GM23338 (cell line): Measurements from ENCODE around the gene SPECC1L. TPM values are rescaled to one million over a fixed set of nuclear protein-coding genes. Genes with fewer than 3 reads are reported as not detected.

Experiments
- ATAC-seq: fragments of 200-7000 bp; cut with Tn5 transposase; 3 replicates; pipeline ENCODE4 v1.9.1; 2020
- DNase-seq: peaks from one replicate; pipeline ENCODE4 v3.0.0-alpha.2; 2015; ENCODE audit warnings: low spot score
- H2AFZ ChIP-seq: fragments of 200-600 bp; sonication (generic); 2 replicates; pipeline ENCODE4 v1.8.0; 2016; ENCODE audit warnings: antibody characterized with exemption, mild to moderate bottlenecking, moderate library complexity
- H3F3A ChIP-seq: fragments of 200-600 bp; sonication (generic); replicated peaks from 2 replicates; pipeline ENCODE4 v1.8.0; 2017; ENCODE audit warnings: antibody characterized with exemption, mixed run types, low read depth
- H3K27ac ChIP-seq: fragments of 200-600 bp; sonication (generic); 2 replicates; pipeline ENCODE4 v1.6.1; 2016; ENCODE audit warnings: low read depth
- H3K27me3 ChIP-seq: fragments of 200-600 bp; sonication (generic); 2 replicates; pipeline ENCODE4 v1.8.0; 2016; ENCODE audit warnings: mild to moderate bottlenecking, mixed run types, moderate library complexity; ENCODE audit not compliant: insufficient read depth
- H3K36me3 ChIP-seq: fragments of 200-600 bp; sonication (generic); 2 replicates; pipeline ENCODE4 v1.8.0; 2016; ENCODE audit warnings: mild to moderate bottlenecking; ENCODE audit not compliant: insufficient read depth
- H3K4me1 ChIP-seq: fragments of 200-600 bp; sonication (generic); 2 replicates; pipeline ENCODE4 v1.8.0; 2016; ENCODE audit warnings: mild to moderate bottlenecking, moderate library complexity; ENCODE audit not compliant: insufficient read depth
- H3K4me2 ChIP-seq: fragments of 200-600 bp; sonication (generic); 2 replicates; pipeline ENCODE4 v1.7.1; 2017; ENCODE audit warnings: mixed run types
- H3K4me3 ChIP-seq: fragments of 200-600 bp; sonication (generic); 2 replicates; pipeline ENCODE4 v1.6.1; 2016; ENCODE audit warnings: mixed run types
- H3K79me2 ChIP-seq: fragments of 200-600 bp; sonication (generic); replicated peaks from 2 replicates; pipeline ENCODE4 v1.8.0; 2017; ENCODE audit warnings: mild to moderate bottlenecking; ENCODE audit not compliant: insufficient read depth
- H3K9me2 ChIP-seq: fragments of 200-600 bp; sonication (generic); 2 replicates; pipeline ENCODE4 v1.8.0; 2017; ENCODE audit not compliant: insufficient read depth
- H4K20me1 ChIP-seq: fragments of 200-600 bp; sonication (generic); replicated peaks from 2 replicates; pipeline ENCODE4 v1.8.0; 2017; ENCODE audit warnings: mild to moderate bottlenecking; ENCODE audit not compliant: insufficient read depth
- H3K27ac Mint-ChIP-seq: 2 replicates; pipeline ENCODE4 v1.8.0; 2020; ENCODE audit warnings: inconsistent platforms, mild to moderate bottlenecking, moderate library complexity, mixed read lengths
- H3K27me3 Mint-ChIP-seq: 3 replicates; pipeline ENCODE4 v1.8.0; 2022; ENCODE audit warnings: low read depth, mild to moderate bottlenecking, moderate library complexity, mixed read lengths, inconsistent platforms; ENCODE audit not compliant: insufficient read depth, poor library complexity
- H3K36me3 Mint-ChIP-seq: 3 replicates; pipeline ENCODE4 v1.8.0; 2021; ENCODE audit warnings: low read depth, mild to moderate bottlenecking, inconsistent platforms, moderate library complexity, mixed read lengths
- H3K4me1 Mint-ChIP-seq: 3 replicates; pipeline ENCODE4 v1.8.0; 2020; ENCODE audit warnings: mild to moderate bottlenecking, inconsistent platforms, mixed read lengths
- H3K4me3 Mint-ChIP-seq: 3 replicates; pipeline ENCODE4 v1.8.0; 2021; ENCODE audit warnings: moderate library complexity, mild to moderate bottlenecking, inconsistent platforms, mixed read lengths
- H3K9me3 Mint-ChIP-seq: 3 replicates; pipeline ENCODE4 v1.8.0; 2020; ENCODE audit warnings: moderate library complexity, mild to moderate bottlenecking, inconsistent platforms, mixed read lengths
- EZH2 ChIP-seq: fragments of 200-600 bp; sonication (generic); IDR thresholded peaks from one replicate; pipeline ENCODE4 v1.8.0; 2017; ENCODE audit warnings: antibody characterized with exemption, mild to moderate bottlenecking, low read depth; ENCODE audit not compliant: unreplicated experiment
- EZH2phosphoT487 ChIP-seq: fragments of 200-600 bp; sonication (generic); IDR thresholded peaks from one replicate; pipeline ENCODE4 v1.8.1; 2018; ENCODE audit warnings: antibody characterized with exemption; ENCODE audit not compliant: unreplicated experiment
- NANOG ChIP-seq: IDR thresholded peaks from 2 replicates; pipeline ENCODE4 v1.6.1; 2016; ENCODE audit warnings: antibody characterized with exemption, borderline replicate concordance
- POLR2AphosphoS5 ChIP-seq: IDR thresholded peaks from 2 replicates; pipeline ENCODE4 v1.6.1; 2016; ENCODE audit warnings: antibody characterized with exemption, low read depth
- STAT1 ChIP-seq: IDR thresholded peaks from one replicate; pipeline ENCODE4 v1.6.1; 2016; ENCODE audit warnings: antibody characterized with exemption; ENCODE audit not compliant: unreplicated experiment
- ZNF114 ChIP-seq: fragments of 250-450 bp; sonication (Bioruptor Pico); IDR thresholded peaks from 2 replicates; pipeline ENCODE4 v1.5.0; 2020; ENCODE audit warnings: mild to moderate bottlenecking, moderate library complexity
- ZNF331 ChIP-seq: fragments of 250-450 bp; sonication (Bioruptor Pico); IDR thresholded peaks from 2 replicates; pipeline ENCODE4 v1.5.0; 2020; ENCODE audit warnings: low read depth, mild to moderate bottlenecking, moderate library complexity
- polyA plus RNA-seq: library from polyadenylated mRNA; unstranded; fragments of >200 nt; fragmentation: Nextera tagmentation; extraction: Ambion mirVana; gene quantifications from 2 replicates; pipeline ENCODE4 v1.2.1, GENCODE V29; 2016
- total RNA-seq: library from RNA; depleted of rRNA; stranded (reverse); fragments of >200 nt; shearing (Covaris generic); gene quantifications from 2 replicates; pipeline ENCODE4 v1.2.3, GENCODE V29; 2014
- TF ChIP-seq, protein P1 (sequence below): IDR thresholded peaks from one replicate; pipeline ENCODE4 v1.6.1; 2018; ENCODE audit warnings: antibody characterized with exemption; ENCODE audit not compliant: unreplicated experiment
- TF ChIP-seq, protein P2 (sequence below): IDR thresholded peaks from 2 replicates; pipeline ENCODE4 v1.6.1; 2016; ENCODE audit warnings: antibody characterized with exemption

Gene SPECC1L
- total and polyA plus RNA-seq, 2 experiments from 2014 or later: 24.3 to 44.7 TPM

GRCh38 chr22:24441406-24442351, 171.0 kb downstream of the SPECC1L start (continued):
- TF ChIP-seq, protein P1, sequence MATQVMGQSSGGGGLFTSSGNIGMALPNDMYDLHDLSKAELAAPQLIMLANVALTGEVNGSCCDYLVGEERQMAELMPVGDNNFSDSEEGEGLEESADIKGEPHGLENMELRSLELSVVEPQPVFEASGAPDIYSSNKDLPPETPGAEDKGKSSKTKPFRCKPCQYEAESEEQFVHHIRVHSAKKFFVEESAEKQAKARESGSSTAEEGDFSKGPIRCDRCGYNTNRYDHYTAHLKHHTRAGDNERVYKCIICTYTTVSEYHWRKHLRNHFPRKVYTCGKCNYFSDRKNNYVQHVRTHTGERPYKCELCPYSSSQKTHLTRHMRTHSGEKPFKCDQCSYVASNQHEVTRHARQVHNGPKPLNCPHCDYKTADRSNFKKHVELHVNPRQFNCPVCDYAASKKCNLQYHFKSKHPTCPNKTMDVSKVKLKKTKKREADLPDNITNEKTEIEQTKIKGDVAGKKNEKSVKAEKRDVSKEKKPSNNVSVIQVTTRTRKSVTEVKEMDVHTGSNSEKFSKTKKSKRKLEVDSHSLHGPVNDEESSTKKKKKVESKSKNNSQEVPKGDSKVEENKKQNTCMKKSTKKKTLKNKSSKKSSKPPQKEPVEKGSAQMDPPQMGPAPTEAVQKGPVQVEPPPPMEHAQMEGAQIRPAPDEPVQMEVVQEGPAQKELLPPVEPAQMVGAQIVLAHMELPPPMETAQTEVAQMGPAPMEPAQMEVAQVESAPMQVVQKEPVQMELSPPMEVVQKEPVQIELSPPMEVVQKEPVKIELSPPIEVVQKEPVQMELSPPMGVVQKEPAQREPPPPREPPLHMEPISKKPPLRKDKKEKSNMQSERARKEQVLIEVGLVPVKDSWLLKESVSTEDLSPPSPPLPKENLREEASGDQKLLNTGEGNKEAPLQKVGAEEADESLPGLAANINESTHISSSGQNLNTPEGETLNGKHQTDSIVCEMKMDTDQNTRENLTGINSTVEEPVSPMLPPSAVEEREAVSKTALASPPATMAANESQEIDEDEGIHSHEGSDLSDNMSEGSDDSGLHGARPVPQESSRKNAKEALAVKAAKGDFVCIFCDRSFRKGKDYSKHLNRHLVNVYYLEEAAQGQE: no peak
- TF ChIP-seq POLR2AphosphoS5 (no peak), ZNF331 (CRISPR knock-in tag) (no peak), EZH2phosphoT487 (no peak), EZH2 (no peak)
- TF ChIP-seq, protein P2, sequence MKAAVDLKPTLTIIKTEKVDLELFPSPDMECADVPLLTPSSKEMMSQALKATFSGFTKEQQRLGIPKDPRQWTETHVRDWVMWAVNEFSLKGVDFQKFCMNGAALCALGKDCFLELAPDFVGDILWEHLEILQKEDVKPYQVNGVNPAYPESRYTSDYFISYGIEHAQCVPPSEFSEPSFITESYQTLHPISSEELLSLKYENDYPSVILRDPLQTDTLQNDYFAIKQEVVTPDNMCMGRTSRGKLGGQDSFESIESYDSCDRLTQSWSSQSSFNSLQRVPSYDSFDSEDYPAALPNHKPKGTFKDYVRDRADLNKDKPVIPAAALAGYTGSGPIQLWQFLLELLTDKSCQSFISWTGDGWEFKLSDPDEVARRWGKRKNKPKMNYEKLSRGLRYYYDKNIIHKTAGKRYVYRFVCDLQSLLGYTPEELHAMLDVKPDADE: no peak

GRCh38 chr22:24442352-24442744, 171.7 kb downstream of the SPECC1L start:
- Histone ChIP-seq H3K27ac (no peak overlapping the region), H4K20me1 (no peaks in the 10 kb centered on the region), H3K9me2 (no peaks in the 10 kb centered on the region), H3K36me3 (no peaks in the 10 kb centered on the region), H2AFZ (no peak overlapping the region), H3K27me3 (no peaks in the 10 kb centered on the region), H3K4me2 (no peak overlapping the region), H3K4me1 (no peaks in the 10 kb centered on the region; the same call in 1 of the 2 replicates), H3F3A (no peaks in the 10 kb centered on the region), H3K79me2 (no peaks in the 10 kb centered on the region), H3K4me3 (no peak overlapping the region)
- no peaks in the 10 kb centered on the region; the same call in 1 of the 3 replicates for H3K36me3 Mint-ChIP-seq
- H3K4me3 Mint-ChIP-seq: no peak overlapping the region
- no peak overlapping the region; the same call in 1 of the 2 replicates for H3K27ac Mint-ChIP-seq
- H3K27me3 Mint-ChIP-seq: peaks cover 2% of the 10 kb centered on the region
- no peak for DNase-seq
- TF ChIP-seq, protein P2: no peak
- no peak for TF ChIP-seq ZNF114 (CRISPR knock-in tag)
- no peak for TF ChIP-seq STAT1
- no peak for TF ChIP-seq EZH2phosphoT487
- TF ChIP-seq EZH2: no peak
- TF ChIP-seq ZNF331 (CRISPR knock-in tag): no peak
- no peak for TF ChIP-seq NANOG
- ATAC-seq: no peak
- H3K9me3 Mint-ChIP-seq: no peaks in the 10 kb centered on the region
- peaks cover 12% of the 10 kb centered on the region for H3K4me1 Mint-ChIP-seq
